ACC112 (cell line): ENCODE measurements around the gene GALNTL6.
"Not testable (repeated sequence)": the region's sequence is repeated elsewhere in the genome, so short reads cannot be mapped to it uniquely, and the experiment has no call there.

Experiments
- H2AFZ ChIP-seq: fragments of 200-600 bp; sonication (generic); one replicate; pipeline ENCODE4 v1.6.0; 2017; ENCODE audit warnings: antibody characterized with exemption, low read length; ENCODE audit not compliant: unreplicated experiment
- H3K27ac ChIP-seq: fragments of 200-600 bp; sonication (generic); 2 replicates; pipeline ENCODE4 v1.5.1; 2014; ENCODE audit warnings: low read depth, mild to moderate bottlenecking, antibody characterized with exemption, low read length, moderate library complexity
- H3K27me3 ChIP-seq: fragments of 200-600 bp; sonication (generic); 2 replicates; pipeline ENCODE4 v1.6.1; 2014; ENCODE audit warnings: mild to moderate bottlenecking, antibody characterized with exemption, low read length, moderate library complexity, mixed read lengths; ENCODE audit not compliant: insufficient read depth
- H3K36me3 ChIP-seq: fragments of 200-600 bp; sonication (generic); 2 replicates; pipeline ENCODE4 v1.6.1; 2016; ENCODE audit warnings: mild to moderate bottlenecking, antibody characterized with exemption, low read length, moderate library complexity, mixed read lengths; ENCODE audit not compliant: insufficient read depth
- H3K4me1 ChIP-seq: fragments of 200-600 bp; sonication (generic); one replicate; pipeline ENCODE4 v1.6.1; 2016; ENCODE audit warnings: low read length, mixed read lengths; ENCODE audit not compliant: insufficient read depth, unreplicated experiment, control insufficient read depth
- H3K4me3 ChIP-seq: fragments of 200-600 bp; sonication (generic); 2 replicates; pipeline ENCODE4 v1.5.1; 2014; ENCODE audit warnings: mild to moderate bottlenecking, low read depth, low read length
- H3K79me2 ChIP-seq: fragments of 200-600 bp; sonication (generic); one replicate; pipeline ENCODE4 v1.6.0; 2016; ENCODE audit warnings: low read length; ENCODE audit not compliant: control insufficient read depth, unreplicated experiment, insufficient read depth

GALNTL6 gene

DNA sequence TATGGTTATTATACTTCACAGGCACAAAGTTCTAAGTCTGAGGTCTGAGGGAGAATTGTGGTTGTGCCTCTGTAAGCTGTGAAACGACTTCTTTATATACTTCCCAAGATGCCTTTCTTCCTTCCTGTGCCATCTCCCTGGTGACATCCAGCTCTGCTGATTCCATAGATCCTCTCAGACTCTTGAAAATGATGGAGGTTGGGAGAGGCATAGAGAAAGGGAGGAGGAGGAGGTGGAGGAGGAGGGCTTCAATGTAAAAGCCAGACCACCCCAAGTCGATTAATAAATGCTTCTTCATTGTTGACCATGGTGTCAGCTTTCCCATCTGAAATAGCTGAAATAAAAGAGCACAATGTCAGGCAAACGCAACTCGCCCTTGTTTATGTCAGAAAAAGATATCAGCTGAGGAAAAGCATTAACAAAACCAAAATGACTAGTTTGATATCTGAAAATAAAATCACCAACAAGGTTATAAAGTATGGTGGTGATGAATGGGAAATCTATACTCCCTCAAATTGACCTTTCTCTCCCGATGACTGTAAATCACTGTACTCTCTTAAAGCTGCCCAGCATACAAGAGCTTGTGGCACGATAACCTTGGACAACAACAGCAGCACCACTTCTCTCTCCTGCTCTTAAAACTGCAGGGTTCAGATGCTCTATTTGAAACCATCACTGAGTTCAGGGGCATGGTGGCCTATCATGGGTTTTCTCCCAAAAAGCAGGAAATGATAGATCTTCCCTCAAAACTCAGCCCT is 1125.0 kb downstream of the GALNTL6 start:
- no peaks in the 10 kb centered on the region for H3K36me3 ChIP-seq
- no peak overlapping the region for H3K4me3 ChIP-seq
- no peak overlapping the region for H2AFZ ChIP-seq

DNA sequence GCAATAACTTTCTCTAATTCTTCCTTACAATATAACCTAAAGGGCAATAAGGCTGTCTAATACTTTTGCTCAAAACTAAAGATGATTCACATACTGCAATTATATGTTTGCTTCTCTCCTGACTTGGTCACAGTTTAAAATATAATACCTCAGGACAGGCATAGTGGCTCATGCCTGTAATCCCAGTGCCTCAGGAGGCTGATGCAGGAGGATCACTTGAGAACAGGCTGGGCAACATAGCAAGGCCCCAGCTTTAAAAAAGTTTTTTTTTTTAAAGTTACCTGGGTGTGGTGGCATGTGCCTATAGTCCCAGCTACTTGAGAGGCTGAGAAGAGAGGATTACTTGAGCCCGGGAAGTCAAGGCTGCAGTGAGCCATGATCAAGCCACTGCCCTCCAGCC is 1125.7 kb downstream of the GALNTL6 start:
- H3K27ac ChIP-seq, result no peak overlapping the region
- H3K4me1 ChIP-seq, result no peaks in the 10 kb centered on the region
- peaks cover 25% of the 10 kb centered on the region for H3K27me3 ChIP-seq

More for the DNA sequence above, 1125.0 kb downstream of the GALNTL6 start:
- H3K27ac ChIP-seq, result no peak overlapping the region
- H3K27me3 ChIP-seq, result peaks cover 25% of the 10 kb centered on the region
- no peaks in the 10 kb centered on the region for H3K4me1 ChIP-seq
- H3K79me2 ChIP-seq, result no peaks in the 10 kb centered on the region

DNA sequence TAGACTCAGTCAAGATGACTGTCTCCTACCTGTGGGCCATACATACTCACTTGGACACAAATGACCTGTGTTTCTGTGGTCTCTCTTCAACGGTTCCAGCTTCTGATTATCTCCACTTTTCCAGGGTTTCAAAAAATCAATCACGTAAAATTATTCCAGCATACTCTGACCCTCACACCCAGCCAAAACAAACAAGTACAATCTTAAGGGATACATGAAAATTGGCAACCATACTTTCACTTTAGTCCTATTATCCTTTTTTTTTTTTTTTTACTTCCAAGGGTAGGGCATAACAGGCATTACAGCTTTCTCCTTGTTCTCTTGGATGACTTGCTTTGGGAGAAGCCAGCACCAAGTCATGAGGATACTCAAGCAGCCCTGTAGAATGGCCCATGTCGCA is 1129.6 kb downstream of the GALNTL6 start:
- Histone ChIP-seq H3K27ac (no peak overlapping the region), H3K27me3 (peaks cover 39% of the 10 kb centered on the region), H2AFZ (no peak overlapping the region), H3K79me2 (no peaks in the 10 kb centered on the region), H3K4me1 (no peaks in the 10 kb centered on the region), H3K36me3 (no peaks in the 10 kb centered on the region), H3K4me3 (no peak overlapping the region)

More for the DNA sequence above, 1125.7 kb downstream of the GALNTL6 start:
- no peak overlapping the region for H2AFZ ChIP-seq
- H3K4me3 ChIP-seq, result no peak overlapping the region
- H3K36me3 ChIP-seq, result no peaks in the 10 kb centered on the region
- H3K79me2 ChIP-seq, result no peaks in the 10 kb centered on the region

DNA sequence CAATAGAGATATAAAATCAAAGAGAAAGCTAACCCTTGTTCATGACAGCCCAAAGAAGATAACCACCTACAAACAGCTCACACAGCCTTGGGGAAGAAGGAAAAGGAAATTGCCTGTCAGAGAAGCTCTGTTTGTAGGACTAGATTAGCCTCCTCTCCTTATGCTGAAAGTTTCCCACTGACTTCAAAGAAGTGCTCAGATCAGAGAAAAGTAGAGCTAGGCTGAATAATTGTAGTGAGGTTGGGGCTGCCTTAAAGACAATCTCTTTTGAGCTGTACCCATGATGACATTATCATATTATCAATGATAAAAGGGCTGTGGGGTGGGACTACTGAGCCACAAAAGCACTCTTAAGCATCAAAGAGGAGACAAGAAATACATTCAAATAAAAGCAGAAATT is 1132.4 kb downstream of the GALNTL6 start:
- H3K27ac ChIP-seq, result no peak overlapping the region
- H3K27me3 ChIP-seq, result peaks cover 51% of the 10 kb centered on the region
- no peaks in the 10 kb centered on the region for H3K79me2 ChIP-seq
- no peak overlapping the region for H2AFZ ChIP-seq
- no peak overlapping the region for H3K4me3 ChIP-seq
- H3K36me3 ChIP-seq, result no peaks in the 10 kb centered on the region
- H3K4me1 ChIP-seq, result no peaks in the 10 kb centered on the region

DNA sequence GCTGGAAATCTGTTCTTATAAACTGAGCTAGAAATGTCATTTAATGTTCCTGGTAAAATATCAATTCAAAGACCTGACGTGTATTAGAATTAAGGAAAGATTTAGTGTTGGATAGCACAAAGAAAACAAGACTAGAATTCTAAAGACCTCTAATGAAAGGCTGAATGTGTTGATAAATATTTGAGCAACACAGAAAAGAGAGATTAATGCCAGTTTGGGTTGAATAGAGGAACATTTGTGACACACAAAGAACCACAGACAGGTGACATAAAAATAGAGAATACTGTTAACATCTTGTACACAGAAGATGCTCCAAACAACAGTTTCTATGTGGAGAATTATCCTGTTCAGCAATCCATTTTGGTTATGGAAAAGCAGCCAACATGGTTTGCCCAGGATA is 1133.3 kb downstream of the GALNTL6 start:
- no peak overlapping the region for H3K27ac ChIP-seq
- H3K27me3 ChIP-seq, result peaks cover 51% of the 10 kb centered on the region
- H2AFZ ChIP-seq, result no peak overlapping the region
- no peaks in the 10 kb centered on the region for H3K79me2 ChIP-seq
- no peaks in the 10 kb centered on the region for H3K36me3 ChIP-seq
- no peak overlapping the region for H3K4me3 ChIP-seq
- no peaks in the 10 kb centered on the region for H3K4me1 ChIP-seq

DNA sequence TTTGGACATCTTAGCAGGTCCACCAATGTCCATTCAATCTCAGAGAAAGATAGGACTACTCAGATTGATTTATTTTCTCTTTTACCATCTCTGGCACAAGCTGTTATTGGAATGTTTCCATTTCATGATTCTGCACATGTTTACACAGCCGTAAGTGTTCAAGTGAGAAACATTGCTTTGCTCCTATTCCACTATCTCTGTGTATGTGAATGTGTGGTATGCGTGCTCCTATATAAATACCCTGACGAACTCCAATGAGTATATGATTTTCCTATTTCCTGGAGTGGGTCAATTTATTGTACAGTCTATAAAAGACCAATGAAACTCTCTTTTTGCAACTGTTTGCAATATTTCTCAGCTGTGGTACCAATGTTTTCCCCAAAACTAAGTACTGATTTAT is 1134.4 kb downstream of the GALNTL6 start:
- Histone ChIP-seq H3K27ac (no peak overlapping the region), H3K27me3 (peaks cover 55% of the 10 kb centered on the region), H3K4me3 (no peak overlapping the region), H3K4me1 (no peaks in the 10 kb centered on the region), H3K36me3 (no peaks in the 10 kb centered on the region), H2AFZ (no peak overlapping the region), H3K79me2 (no peaks in the 10 kb centered on the region)

DNA sequence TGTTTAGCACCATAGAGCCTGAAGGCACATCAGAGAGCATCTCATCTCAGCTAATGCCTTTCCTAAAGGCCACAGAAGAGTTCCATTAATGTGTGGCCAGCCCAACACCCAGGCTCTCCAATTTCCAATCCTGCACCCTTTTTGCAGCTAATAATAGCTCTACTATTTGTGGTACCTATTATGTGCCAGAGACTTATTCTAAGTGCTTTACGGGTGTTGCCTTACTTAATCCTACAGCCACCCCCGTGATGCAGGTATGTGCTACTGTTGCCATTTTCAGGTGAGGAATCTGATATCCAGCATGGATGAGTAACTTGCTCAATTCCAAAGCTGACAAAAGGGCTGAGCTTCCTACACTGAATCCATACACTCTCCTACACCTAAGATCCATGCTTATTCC is 1137.8 kb downstream of the GALNTL6 start:
- Histone ChIP-seq H2AFZ (no peak overlapping the region), H3K4me3 (no peak overlapping the region), H3K36me3 (no peaks in the 10 kb centered on the region), H3K27ac (no peak overlapping the region), H3K27me3 (peaks cover 38% of the 10 kb centered on the region), H3K79me2 (no peaks in the 10 kb centered on the region), H3K4me1 (no peaks in the 10 kb centered on the region)

DNA sequence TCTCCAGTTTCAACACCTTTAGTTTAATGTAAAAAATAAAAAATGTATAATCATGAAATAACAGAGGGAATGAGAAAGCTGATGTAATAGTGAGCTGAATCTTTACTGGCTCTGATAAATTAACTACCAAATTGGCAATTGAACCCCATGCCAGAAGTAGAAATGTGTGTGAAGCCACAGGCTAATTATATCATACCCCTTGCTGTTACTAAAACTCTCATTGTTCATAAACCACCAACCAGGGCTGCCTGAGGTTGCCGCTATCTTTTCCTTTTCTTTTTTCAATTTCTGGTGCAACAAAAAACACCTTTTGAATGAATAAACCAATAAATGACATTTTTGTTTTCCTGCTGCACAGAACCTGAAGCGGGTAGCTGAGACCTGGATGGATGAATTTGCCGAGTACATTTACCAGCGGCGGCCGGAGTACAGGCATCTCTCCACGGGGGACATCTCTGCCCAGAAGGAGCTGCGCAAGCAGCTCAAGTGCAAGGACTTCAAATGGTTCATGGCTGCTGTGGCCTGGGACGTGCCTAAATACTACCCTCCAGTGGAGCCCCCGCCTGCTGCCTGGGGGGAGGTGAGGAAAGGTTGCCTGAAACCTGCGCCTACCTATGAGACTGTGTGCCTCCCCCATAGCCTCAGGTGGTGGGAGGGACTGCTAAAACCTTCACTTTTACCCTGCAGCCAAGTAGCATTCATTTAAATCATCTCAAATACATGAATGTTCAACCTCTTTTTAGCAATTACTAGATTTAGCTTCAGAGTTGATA is 1138.7 kb downstream of the GALNTL6 start:
- Histone ChIP-seq H3K36me3 (no peaks in the 10 kb centered on the region), H3K4me1 (no peaks in the 10 kb centered on the region), H3K27ac (no peak overlapping the region), H3K79me2 (no peaks in the 10 kb centered on the region), H3K4me3 (no peak overlapping the region), H3K27me3 (peaks cover 30% of the 10 kb centered on the region), H2AFZ (no peak overlapping the region)

DNA sequence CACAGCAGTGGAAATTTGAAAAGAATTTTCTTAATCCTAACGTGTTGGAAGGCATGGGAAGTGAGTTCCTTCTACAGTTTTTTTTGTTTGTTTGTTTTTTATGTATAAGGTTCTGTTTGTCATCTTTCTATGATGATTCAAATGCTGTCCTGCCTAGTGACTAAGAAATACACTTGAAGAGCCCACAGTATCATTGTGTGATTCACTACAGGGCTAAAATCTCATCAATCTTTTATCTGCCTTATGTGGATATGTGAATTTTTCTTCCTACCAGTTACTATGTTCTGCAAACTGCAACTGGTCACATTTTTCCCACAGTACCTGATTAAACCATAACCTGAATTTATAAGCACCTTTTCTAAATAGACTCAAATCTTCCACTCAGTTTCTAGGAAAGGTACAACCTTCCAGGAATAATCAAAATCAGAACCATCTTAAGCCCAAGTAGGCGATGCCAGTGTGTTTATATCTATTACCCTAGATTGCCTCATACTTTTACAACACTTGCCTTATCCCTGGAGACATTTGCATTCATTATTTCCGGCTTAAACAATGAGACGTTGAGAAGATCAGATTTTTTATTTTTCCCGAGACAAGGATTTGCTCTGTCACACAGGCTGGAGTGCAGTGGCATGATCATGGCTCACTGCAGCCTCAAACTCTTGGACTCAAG is 1140.8 kb downstream of the GALNTL6 start:
- H3K36me3 ChIP-seq, result no peaks in the 10 kb centered on the region
- H3K4me1 ChIP-seq, result no peaks in the 10 kb centered on the region
- H3K79me2 ChIP-seq, result no peaks in the 10 kb centered on the region
- no peak overlapping the region for H3K4me3 ChIP-seq
- no peak overlapping the region for H3K27ac ChIP-seq
- H3K27me3 ChIP-seq, result peaks cover 13% of the 10 kb centered on the region
- H2AFZ ChIP-seq, result no peak overlapping the region

DNA sequence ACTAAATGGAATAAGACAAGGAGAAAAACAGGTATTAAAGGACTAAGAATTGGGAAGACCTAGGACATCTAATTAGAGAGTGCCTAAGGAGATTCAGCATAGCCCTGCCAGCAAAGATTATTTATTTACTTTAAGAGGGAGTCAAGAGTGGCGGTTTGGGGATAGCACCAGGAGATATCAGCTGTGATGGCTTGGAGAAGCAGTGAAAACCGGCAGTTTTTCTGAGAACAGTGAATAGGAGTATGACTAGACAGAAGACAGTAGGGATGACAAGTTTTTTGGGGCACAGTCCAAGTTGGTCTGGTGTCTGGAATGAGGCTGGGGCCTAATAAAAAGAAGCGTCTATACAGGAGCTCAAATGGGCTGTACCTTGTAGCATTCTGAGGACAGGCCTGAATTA is 1143.1 kb downstream of the GALNTL6 start:
- H3K4me1 ChIP-seq, H3K27ac ChIP-seq, H3K4me3 ChIP-seq, H3K36me3 ChIP-seq, H2AFZ ChIP-seq, H3K79me2 ChIP-seq, H3K27me3 ChIP-seq: not testable (repeated sequence)
